CD4-positive, alpha-beta T cell treated with Interleukin-12 subunit alpha and Interleukin-12 subunit beta, for 1 hour (primary cell): ENCODE results near the gene YPEL1.

Source experiments
- DNase-seq: peaks from one replicate; pipeline ENCODE4 v3.0.0-alpha.2; 2020

The YPEL1 gene

DNA sequence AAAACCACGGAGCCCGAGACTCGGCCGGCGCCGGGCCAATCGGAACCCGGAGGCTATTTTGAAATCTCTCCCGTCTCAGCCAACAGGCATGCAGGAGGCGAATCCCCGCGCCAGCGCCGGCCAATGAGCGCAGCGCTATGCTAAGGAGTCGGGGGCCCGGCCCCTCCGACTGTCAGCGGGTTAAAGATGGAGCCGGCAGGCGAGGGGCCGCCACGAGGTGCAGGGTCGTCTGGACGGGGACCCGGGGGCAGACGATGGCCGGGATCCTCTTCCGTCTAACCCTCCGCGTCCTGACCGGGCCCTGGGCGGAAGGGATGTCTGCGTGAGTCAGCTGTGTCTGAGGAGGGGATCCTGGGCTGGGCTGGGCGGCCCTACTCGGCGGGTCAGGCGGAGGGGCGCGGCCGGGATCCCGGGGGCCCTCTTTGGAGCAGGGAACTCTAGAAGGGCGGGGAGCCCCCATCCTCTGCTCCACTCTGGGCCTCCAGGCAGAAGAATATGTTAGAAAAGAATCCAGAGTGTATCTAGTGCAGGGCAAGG is 83.5 kb downstream of the YPEL1 start:
- peak; percentile 80 for DNase-seq

DNA sequence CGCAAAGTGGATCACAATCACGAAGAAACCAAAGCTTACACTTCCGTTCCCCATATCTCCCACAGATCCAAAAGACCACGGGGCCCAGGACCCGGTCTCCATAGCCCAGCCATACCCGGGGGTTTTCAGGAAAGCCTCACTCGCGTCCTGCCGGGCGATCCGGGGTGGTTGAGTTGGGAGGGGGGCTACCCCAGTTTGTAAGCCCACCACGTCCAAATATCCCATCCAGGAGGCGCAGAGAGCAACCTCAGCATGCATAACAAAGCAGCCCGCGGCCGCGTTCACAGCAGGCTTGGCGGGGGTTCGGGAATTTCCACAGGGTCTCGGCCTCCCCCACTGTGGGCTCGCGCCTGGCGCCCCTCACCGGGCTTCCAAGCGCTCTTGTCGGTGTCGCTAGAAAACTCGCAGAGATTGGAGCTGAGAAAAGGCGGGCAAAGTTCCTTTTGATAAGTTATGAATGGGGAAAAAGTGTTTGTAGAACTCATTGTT is 84.0 kb downstream of the YPEL1 start:
- DNase-seq = no peak

DNA sequence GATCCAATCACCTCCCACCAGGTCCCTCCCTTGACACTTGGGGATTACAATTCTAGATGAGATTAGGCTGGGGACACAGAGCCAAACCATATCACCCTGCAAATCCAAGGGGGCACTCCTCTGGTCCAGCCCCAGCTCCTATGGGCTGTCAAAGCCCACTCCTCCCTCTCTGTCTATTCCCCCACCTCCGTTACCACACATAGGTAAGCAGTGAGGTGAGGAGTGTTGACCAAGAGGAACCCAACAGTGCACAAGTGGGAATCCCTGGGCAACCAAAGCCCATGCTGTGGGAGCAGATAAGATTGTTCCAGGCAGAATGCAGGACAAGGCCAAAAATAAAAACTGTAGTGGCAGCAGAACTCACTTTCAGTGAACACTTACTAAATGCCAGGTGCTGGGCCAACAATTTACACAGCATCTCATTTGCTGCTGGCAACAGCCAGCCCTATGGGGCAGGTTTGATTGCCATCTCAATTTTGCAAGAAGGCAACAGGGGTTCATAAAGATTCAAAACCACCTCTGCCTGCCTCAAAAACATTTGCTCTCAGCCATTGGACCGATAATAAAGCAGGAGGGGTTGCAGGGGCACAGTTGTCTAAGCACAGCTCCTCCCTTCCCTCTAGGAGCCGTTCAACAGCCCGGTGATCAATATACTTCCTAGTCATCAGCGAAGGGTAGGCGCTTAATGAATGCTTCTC is 84.6 kb downstream of the YPEL1 start:
- no peak for DNase-seq

DNA sequence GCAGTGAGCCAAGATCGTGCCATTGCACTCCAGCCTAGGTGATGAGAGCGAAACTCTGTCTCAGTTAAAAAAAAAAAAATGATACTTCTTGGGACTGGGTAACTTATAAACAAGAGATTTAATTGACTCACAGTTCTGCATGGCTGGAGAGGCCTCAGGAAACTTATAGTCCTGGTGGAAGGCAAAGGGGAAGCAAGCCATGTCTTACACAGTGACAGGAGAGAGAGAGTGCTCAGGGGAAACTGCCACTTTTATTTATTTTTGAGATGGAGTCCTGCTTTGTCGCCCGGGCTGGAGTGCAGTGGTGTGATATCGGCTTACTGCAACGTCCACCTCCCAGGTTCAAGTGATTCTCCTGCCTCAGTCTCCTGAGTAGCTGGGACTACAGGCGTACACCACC is 85.3 kb downstream of the YPEL1 start:
- DNase-seq = no peak
